Measurements from ENCODE around the gene CYP4B1.
"Not testable (repeated sequence)": the region's sequence is repeated elsewhere in the genome, so short reads cannot be mapped to it uniquely, and the experiment has no call there.

Gene CYP4B1

GRCh38 chr1:46798810-46799209 is at the start of gene CYP4B1:
CYP4B1 (plus strand) TSS chr1:46799046; CDS start chr1:46799082, 36 bp downstream.
- no peak for DNase-seq (ENCODE audit: low read depth)

DNA sequence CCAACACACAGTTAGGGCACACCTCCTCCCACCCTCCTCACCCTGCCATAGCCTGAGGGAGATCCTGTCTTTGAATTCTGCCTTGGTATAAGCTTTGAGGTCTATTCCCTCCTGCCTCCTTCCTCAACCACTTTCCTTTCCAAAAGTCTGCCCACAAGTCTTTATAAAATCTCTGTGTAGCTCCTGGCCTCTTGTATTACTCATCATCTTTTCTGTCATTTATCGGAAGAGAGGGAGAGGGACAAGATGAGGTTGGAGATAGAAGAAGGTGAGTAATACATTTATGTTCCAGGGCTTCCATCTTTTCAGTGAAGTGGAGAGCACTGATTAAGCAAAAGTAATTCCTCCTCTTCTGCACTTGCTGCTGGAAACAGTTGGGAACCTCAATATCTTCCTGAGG is 49.4 kb upstream of the CYP4B1 start:
- DNase-seq (ENCODE audit: low read depth): no peak

DNA sequence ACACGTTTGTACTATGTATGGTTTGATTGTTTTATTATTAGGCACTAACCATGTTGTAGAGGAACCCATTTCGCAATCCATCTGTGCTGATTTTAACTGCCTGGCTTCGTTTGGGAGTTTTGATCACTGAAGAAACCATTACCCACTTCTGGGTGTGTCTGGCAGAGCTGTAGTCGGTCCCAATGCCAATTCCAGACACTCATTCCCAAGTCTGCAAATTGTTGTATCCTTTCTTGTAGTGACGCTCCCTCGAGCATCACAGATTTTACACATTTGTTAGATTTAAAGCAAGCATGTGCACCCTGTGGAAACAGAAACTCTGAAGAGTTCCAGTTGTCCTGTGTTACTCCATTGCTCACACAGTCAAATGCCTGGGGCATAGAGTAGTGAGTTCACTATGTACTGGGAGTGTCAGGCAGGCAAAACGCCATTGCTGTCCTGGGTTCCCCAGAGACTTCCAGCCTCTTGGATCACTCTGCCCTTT is 48.9 kb upstream of the CYP4B1 start:
- DNase-seq (ENCODE audit: low read depth): no peak

DNA sequence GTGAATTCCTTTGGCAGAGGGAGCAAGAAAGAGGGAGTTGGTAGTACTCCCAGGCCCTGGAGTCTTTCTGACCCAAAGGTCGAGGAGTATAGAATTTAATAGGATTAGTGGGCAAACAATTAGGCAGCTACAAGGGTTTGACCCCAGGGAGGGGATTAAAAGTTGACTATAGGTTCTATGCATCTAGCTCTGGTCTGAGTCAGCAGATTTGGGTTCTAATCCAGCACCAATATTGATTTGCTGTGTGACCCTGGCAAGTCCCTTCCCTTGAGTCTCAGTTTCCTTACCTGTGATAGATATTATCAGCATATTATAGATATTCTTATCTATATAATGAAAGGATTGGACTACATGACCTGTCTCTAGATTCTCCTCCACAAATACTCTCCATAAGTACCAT is 44.9 kb upstream of the CYP4B1 start:
- DNase-seq (ENCODE audit: low read depth): no peak

GRCh38 chr1:46754707-46755106 is 44.1 kb upstream of the CYP4B1 start:
- DNase-seq (ENCODE audit: low read depth): not testable (repeated sequence)

DNA sequence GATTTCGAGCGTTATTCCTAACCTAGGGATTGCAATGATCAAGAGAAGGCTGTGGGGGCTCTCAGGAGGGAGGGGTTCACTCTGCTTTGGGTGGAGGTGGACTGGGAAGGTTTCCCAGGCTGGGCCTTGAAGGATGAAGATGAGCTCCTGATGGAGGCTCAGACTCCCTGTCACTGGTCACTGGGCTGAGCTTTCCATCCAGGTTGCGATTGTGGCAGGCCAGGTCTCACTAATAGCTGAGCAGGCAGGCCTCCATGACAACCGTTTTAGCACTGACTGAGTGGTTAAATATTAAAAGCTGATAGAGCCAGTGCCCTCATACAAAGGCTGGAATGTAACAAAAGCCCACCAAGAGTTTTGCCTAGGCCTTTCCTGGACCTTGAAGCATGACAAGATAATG is 43.7 kb upstream of the CYP4B1 start:
- no peak for DNase-seq (ENCODE audit: low read depth)

DNA sequence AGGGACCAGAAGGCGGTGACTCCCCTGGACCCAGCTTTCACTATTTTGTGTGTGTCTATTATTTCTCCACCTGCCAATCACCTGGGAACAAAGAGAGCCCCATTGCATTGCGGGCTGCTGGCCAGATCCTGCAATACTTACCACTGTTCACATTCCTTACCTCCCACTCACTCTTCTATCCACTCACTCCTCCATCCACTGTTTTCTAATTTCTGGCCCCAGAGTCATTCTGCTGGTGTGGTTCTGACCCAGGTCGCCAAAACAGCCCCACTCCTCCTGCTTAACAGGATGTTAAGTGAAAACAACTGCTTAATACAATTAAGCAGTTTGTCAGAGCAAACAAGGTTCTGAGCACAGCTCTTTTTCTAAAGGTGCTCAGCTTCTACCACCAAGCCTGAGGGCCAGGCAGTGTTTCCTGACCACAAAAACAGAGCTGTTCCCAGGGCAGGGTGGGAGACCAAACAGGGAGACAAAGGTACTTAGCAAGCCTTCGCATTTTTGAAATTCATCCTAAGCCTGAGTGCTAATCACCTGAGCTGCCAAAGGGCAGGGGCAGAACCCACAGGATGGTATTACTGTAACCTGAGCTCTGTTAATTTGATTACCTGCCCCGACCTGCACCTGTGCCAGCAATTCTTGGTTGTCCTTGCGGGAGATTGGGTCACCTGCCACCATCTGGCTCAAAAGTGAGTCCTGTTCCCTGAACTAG is 41.4 kb upstream of the CYP4B1 start:
- DNase-seq (ENCODE audit: low read depth): peak; percentile 39

DNA sequence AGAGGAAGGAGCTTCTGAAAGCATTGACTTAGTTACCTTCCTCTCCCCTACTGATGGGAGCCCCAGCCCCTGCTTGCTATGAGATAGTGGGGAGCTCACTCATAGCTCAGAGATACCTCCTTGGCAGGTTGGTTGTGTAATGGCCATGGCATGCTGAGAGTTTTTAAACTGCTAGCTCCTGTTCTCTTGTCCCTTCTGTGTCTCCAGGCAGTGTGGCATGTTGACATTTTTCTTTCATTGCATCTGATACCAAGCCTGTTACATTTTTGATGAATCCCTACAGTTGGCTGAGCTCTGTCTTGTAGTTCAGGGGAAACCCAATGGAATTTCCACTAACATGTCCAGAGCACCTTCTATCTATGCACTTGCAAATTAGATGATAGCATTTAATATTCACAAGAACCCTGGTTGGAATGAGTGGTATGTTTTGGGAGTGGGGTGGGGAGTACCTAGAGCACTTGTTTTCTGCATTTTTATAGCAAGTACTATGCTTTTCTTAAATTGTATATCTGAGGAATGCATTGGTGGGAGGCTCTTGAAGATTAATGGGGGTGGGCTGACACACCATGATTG is 40.8 kb upstream of the CYP4B1 start:
- no peak for DNase-seq (ENCODE audit: low read depth)

DNA sequence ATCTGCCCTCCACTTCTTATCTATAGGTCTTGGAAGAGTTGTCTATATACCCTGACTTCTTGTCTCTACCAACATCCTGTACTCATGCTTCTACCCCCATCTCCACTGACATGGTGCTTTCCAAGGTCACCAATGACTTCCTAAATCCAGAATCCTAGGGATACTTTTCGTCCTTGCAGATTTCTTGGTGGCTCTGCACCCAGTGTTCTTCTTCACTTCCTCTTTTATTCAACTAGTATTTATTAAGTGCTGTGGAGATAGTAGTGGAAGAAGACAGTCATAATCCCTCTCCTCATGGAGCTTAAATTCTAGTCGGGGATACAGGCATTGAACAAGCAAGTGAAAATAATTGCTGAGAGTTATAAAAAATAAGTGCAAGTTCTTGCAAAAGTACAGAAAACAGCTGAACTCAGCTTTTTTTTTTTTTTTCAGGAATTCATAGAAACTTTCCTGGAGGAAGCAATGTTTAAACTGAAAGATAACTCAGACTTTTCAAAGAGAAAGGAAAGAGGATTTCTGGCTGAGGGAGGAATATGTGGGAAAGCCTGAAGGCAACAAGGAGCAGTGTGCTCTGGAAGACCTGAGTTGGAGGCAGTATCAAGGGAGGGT is 38.2 kb upstream of the CYP4B1 start:
- no peak for DNase-seq (ENCODE audit: low read depth)

GRCh38 chr1:46761740-46762139 is 37.1 kb upstream of the CYP4B1 start:
- no peak for DNase-seq (ENCODE audit: low read depth)

DNA sequence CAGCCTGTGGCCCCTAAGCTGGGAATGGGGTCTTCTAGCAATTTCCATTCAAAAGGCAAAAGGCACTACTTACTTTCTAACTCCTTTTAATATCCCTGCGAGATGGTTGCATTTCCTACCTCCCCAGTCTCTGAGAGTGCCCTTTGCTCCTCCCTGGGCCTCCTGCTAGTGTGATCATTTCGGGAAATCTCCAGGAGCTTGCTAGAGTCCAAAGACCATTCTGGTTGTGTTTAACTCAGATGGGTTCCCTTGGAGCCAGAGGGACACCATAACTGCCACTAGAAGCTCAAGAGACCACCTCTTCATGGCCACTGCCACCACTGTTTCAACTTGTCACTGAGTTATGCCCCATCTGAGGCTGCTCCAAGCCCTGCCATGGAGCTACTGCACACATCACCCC is 34.4 kb upstream of the CYP4B1 start:
- DNase-seq (ENCODE audit: low read depth): no peak

GRCh38 chr1:46767649-46768282 is 31.1 kb upstream of the CYP4B1 start:
- DNase-seq (ENCODE audit: low read depth): no peak

- DNase-seq (ENCODE audit: low read depth): no peak
Measured at GRCh38 chr1:46768445-46768844, 30.4 kb upstream of the CYP4B1 start.

- no peak for DNase-seq (ENCODE audit: low read depth)
Measured at GRCh38 chr1:46769028-46769740, 29.7 kb upstream of the CYP4B1 start.

DNA sequence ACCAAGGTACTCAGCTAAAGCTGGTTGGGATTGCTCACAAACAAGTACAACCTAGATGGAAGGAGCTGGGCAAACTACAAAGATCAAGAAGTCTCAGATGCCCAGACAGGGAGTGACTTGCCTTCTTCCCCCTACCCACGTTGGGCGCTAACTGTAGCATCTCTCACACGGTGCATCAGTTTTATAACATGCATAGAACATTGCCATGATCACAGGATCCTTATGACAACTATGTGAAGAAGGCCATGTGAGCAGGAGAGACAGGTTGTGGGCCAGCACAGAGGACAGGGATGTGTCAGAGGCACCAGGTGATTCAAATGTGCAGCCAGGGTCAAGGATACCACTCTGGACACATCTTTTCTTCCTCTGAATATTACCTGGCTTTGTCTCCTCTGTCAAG is 28.3 kb upstream of the CYP4B1 start:
- peak; percentile 4 for DNase-seq (ENCODE audit: low read depth)

- DNase-seq (ENCODE audit: low read depth): no peak
Measured at GRCh38 chr1:46772571-46772970, 26.3 kb upstream of the CYP4B1 start.

DNA sequence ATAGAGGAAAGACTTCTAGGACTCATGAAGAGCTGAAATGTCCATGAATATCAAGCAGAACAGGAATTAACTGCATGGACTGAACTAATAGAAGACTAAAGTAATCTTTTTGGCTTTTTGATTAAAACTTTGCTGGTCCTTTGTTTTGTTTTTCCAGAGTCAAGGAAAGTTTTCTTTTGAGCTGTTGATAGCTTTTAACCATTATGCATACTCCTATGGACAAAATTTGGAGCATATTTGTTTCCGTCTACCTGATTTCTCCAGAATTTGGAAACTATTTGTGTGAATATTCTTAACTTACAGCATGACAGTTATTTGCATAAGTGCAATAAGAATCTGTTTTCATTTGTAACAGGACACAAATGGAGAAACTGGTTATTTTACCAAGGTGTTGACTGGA is 24.5 kb upstream of the CYP4B1 start:
- DNase-seq (ENCODE audit: low read depth): no peak

- DNase-seq (ENCODE audit: low read depth): not testable (repeated sequence)
Measured at GRCh38 chr1:46778456-46778855, 20.4 kb upstream of the CYP4B1 start.

DNA sequence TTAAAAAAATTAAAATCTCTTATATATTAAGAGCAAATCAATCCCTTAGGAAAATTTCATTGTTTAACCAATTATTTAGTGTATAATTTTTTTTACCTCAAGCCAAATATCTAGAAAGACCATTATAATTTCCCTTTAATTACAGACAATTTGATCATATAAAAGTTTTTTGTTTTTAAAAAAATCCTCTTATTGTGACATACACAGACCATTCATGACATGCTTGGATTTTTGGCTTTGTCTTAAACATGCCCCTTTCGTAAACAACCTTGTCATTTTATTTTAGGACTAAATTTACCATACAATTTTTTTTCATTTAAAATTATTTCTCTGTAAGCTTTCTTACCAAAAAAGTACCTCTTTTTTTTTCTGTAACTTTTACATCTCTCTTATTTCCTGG is 14.2 kb upstream of the CYP4B1 start:
- no peak for DNase-seq (ENCODE audit: low read depth)

DNA sequence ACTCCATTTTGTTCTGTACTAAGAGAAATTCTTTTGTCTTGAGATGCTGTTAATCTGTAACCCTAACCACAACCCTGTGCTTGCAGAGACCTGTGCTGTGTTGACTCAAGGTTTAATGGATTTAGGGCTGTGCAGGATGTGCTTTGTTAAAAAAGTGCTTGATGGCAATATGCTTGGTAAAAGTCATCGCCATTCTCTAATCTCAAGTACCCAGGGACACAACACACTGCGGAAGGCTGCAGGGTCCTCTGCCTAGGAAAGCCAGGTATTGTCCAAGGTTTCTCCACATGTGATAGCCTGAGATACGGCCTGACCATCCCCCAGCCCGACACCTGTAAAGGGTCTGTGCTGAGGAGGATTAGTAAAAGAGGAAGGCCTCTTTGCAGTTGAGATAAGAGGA is 10.2 kb upstream of the CYP4B1 start:
- DNase-seq (ENCODE audit: low read depth): not testable (repeated sequence)

GRCh38 chr1:46790446-46791101 is 8.3 kb upstream of the CYP4B1 start:
- DNase-seq (ENCODE audit: low read depth): no peak

- no peak for DNase-seq (ENCODE audit: low read depth)
Measured at GRCh38 chr1:46793126-46793525, 5.7 kb upstream of the CYP4B1 start.
